Activated CD4-positive, alpha-beta T cell treated with anti-CD3 and anti-CD28 coated beads, Interleukin-2, amount 50 U/mL, for 24 hours (primary cell): ENCODE results near the gene COL18A1.

ENCODE experiments used
- DNase-seq, 2 donors: peaks; one replicate each; pipeline ENCODE4 v3.0.0-alpha.2; 2020; ENCODE audit warnings: low read depth in 1 of 2, low spot score in 1 of 2

Gene COL18A1

GRCh38 chr21:45383111-45383614 is 21.8 kb upstream of the COL18A1 start:
- DNase-seq, result no peak

GRCh38 chr21:45383615-45384201 is 21.3 kb upstream of the COL18A1 start:
- no peak for DNase-seq

- DNase-seq, result no peak
These were observed 20.1 kb upstream of the COL18A1 start for GRCh38 chr21:45384656-45385548.

- no peak for DNase-seq
These were observed 19.4 kb upstream of the COL18A1 start for GRCh38 chr21:45385549-45386050.

GRCh38 chr21:45386336-45386727 is 18.6 kb upstream of the COL18A1 start:
- DNase-seq, result no peak

- DNase-seq, result no peak
These were observed 18.1 kb upstream of the COL18A1 start for GRCh38 chr21:45386728-45387371.

GRCh38 chr21:45387506-45387905 is 17.5 kb upstream of the COL18A1 start:
- DNase-seq, result no peak

GRCh38 chr21:45388011-45388521 is 16.9 kb upstream of the COL18A1 start:
- DNase-seq, result no peak

- no peak for DNase-seq
These were observed 16.2 kb upstream of the COL18A1 start for GRCh38 chr21:45388611-45389296.

GRCh38 chr21:45390121-45390751 is 14.7 kb upstream of the COL18A1 start:
- DNase-seq, result no peak

- DNase-seq, result no peak
These were observed 13.9 kb upstream of the COL18A1 start for GRCh38 chr21:45390831-45391742.

GRCh38 chr21:45391743-45392572 is 13.0 kb upstream of the COL18A1 start:
- no peak for DNase-seq

- no peak for DNase-seq
These were observed 12.4 kb upstream of the COL18A1 start for GRCh38 chr21:45392573-45392971.

GRCh38 chr21:45393021-45393420 is 11.9 kb upstream of the COL18A1 start:
- DNase-seq, result no peak

GRCh38 chr21:45393833-45394638 is 10.9 kb upstream of the COL18A1 start:
- no peak for DNase-seq

- DNase-seq, result no peak
These were observed 8.4 kb upstream of the COL18A1 start for GRCh38 chr21:45396620-45396995.

GRCh38 chr21:45397381-45397780 is 7.6 kb upstream of the COL18A1 start:
- DNase-seq, result no peak

- DNase-seq, result no peak
These were observed 3.9 kb upstream of the COL18A1 start for GRCh38 chr21:45401054-45401518.
